Thyroid gland (tissue), 4 donors: ENCODE results near the gene KRTAP19-2. TPM values are rescaled to one million over a fixed set of nuclear protein-coding genes. Genes with fewer than 3 reads are reported as not detected.
A peak's percentile ranks its signal among the peaks of the same experiment; 100 is the strongest.
"Not testable (repeated sequence)": the region's sequence is repeated elsewhere in the genome, so short reads cannot be mapped to it uniquely, and the experiment has no call there.

Experiments
- DNase-seq, 2 donors: peaks; one replicate each; pipeline ENCODE4 v3.0.0-alpha.2; 2019
- H3K27ac ChIP-seq, 3 donors: fragments of 200-600 bp; sonication (generic); 1 replicate in 2 of 3; 2 replicates in 1 of 3; pipeline ENCODE4 v1.5.1; 2016 to 2019; ENCODE audit warnings: mild to moderate bottlenecking in 1 of 3, moderate library complexity in 1 of 3
- H3K27me3 ChIP-seq: fragments of 200-600 bp; sonication (generic); one replicate; pipeline ENCODE4 v1.5.1; 2019
- H3K36me3 ChIP-seq, 2 donors: fragments of 200-600 bp; sonication (generic); one replicate each; pipeline ENCODE4 v1.5.1; 2016 to 2019
- H3K4me1 ChIP-seq, 2 donors: fragments of 200-600 bp; sonication (generic); one replicate each; pipeline ENCODE4 v1.5.1; 2017 to 2019
- H3K4me3 ChIP-seq, 3 donors: fragments of 200-600 bp; sonication (generic); replicated peaks in 1 of 3; 1 replicate in 2 of 3; 2 replicates in 1 of 3; pipeline ENCODE4 v1.5.1; 2016; ENCODE audit warnings: mild to moderate bottlenecking in 1 of 3
- H3K9me3 ChIP-seq: fragments of 200-600 bp; sonication (generic); one replicate; pipeline ENCODE4 v1.5.1; 2017
- POLR2A ChIP-seq, 2 donors: fragments of 450-650 bp; IDR thresholded peaks; one replicate each; pipeline ENCODE4 v1.6.1; 2017; ENCODE audit warnings: antibody characterized with exemption in 2 of 2, mild to moderate bottlenecking in 2 of 2, moderate library complexity in 1 of 2
- WGBS, 2 donors: methylation state at CpG; one replicate each; pipeline ENCODE4 v1.1.5; 2017; 5-methylcytosine and 5-hydroxymethylcytosine counted together
- intact Hi-C: fragments of 100-400 bp; cut with DNase I; formaldehyde crosslinking; loops from one replicate; pipeline ENCODE4 v1.15.1; 2023
- total RNA-seq, 4 donors: library from RNA; depleted of rRNA; stranded (reverse); fragments of >200 nt; gene quantifications; one replicate each; pipeline ENCODE4 v1.2.3, GENCODE V29; 2016
- TF ChIP-seq, protein P1 (sequence below), 6 experiments: fragments of 200-600 bp in 3 of 6; fragments of 450-650 bp in 3 of 6; sonication (generic) in 3 of 6; IDR thresholded peaks; one replicate each; pipeline ENCODE4 v1.5.1; 2016 to 2019; ENCODE audit warnings: antibody characterized with exemption in 6 of 6, mild to moderate bottlenecking in 2 of 6, inconsistent platforms in 1 of 6, moderate library complexity in 1 of 6

The KRTAP19-2 gene, protein sequence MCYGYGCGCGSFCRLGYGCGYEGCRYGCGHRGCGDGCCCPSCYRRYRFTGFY
- total RNA-seq: not detected

DNA sequence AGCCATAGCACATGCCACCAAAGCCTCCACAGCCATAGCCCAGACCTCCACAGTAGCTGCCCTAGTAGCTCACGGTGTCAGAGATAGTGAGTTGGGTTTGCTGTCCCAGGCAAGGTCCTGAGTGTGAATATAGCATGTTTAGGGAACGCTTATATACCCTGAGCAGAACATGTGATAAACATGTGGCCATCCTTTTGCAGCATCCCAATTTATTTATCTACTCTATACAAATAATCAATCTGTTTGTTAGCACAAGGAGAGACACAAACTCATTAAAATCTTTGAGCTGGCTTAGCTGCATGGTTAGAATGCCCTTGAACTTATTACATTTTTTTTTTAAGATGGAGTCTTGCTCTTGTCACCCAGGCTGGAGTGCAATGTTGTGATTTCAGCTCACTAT, at the start of gene KRTAP19-2:
Gene KRTAP19-2, minus strand, starts transcription at position 101 of the 400 bp plus-strand sequence. Its CDS starts 88 bp downstream, at position 13.
- Histone ChIP-seq H3K4me1 (no peaks in the 10 kb centered on the region), H3K36me3 (no peaks in the 10 kb centered on the region), H3K27ac (no peak within 1 kb of the TSS), H3K27me3 (no peaks in the 10 kb centered on the region), H3K9me3 (no peaks in the 10 kb centered on the region), H3K4me3 (no peak within 1 kb of the TSS)
- WGBS, 2 donors: 86 to 88% methylated on average over 2 of the region's 2 CpGs
- intact Hi-C loops: no loop called here
- no peak for TF ChIP-seq POLR2A (IDR thresholded peaks at IDR 0.05)
- TF ChIP-seq, protein P1, sequence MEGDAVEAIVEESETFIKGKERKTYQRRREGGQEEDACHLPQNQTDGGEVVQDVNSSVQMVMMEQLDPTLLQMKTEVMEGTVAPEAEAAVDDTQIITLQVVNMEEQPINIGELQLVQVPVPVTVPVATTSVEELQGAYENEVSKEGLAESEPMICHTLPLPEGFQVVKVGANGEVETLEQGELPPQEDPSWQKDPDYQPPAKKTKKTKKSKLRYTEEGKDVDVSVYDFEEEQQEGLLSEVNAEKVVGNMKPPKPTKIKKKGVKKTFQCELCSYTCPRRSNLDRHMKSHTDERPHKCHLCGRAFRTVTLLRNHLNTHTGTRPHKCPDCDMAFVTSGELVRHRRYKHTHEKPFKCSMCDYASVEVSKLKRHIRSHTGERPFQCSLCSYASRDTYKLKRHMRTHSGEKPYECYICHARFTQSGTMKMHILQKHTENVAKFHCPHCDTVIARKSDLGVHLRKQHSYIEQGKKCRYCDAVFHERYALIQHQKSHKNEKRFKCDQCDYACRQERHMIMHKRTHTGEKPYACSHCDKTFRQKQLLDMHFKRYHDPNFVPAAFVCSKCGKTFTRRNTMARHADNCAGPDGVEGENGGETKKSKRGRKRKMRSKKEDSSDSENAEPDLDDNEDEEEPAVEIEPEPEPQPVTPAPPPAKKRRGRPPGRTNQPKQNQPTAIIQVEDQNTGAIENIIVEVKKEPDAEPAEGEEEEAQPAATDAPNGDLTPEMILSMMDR (IDR thresholded peaks at IDR 0.05): no peak
- DNase-seq: no peak

DNA sequence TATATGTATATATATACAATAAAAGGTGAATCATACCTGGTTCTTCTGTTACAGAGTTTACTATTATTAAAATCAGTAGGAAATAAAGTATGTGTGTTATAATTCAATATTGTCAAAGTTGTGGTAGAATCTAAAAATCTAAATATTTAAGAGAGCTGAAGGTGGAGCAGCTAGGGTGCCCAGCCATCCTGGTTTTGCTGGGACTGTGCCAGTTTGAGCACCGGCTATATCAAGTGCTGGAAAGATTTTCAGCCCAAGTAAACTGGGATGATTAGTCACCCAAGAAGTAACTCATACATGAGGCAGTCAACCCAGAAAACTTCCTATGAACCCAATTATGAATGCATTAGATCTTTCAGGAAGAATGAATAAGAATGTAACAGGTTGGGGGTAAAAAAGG, 31.6 kb upstream of the KRTAP19-2 start:
- no peak for TF ChIP-seq POLR2A (IDR thresholded peaks at IDR 0.05)
- TF ChIP-seq, protein P1 (IDR thresholded peaks at IDR 0.05): no peak
- H3K9me3 ChIP-seq: no peaks in the 10 kb centered on the region
- peak overlapping the region; percentile 28 to 56 (median 48) for H3K27ac ChIP-seq
- WGBS, 2 donors: 28 to 34% methylated on average over 1 of the region's 1 CpG
- H3K27me3 ChIP-seq: no peaks in the 10 kb centered on the region
- H3K4me1 ChIP-seq: peaks cover 18 to 22% of the 10 kb centered on the region in 2 donors
- DNase-seq: peak; percentile 86 to 87
- no peaks in the 10 kb centered on the region for H3K36me3 ChIP-seq
- intact Hi-C loops: no loop called here
- no peak overlapping the region for H3K4me3 ChIP-seq

DNA sequence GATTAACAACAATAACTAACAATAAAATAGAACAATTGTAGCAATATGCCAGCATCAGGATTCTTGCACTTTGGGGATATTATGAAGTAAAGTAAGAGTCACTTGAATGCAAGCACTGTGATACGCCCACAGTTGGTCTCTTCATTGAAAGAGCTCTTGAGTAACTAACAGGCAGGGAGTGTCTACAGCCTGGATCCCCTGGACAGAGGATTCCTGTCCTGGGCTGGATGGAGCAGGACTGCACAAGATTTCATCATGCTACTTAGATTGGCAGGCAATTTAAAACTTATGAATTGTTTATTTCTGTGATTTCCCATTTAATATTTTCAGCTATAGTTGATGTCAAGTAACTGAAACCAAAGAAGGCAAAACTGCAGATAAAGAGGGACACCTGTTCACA, 28.4 kb upstream of the KRTAP19-2 start:
- peak; percentile 68 to 73 for DNase-seq
- Histone ChIP-seq H3K4me1 (peaks cover 18 to 22% of the 10 kb centered on the region in 2 donors), H3K9me3 (no peaks in the 10 kb centered on the region), H3K4me3 (no peak overlapping the region), H3K27ac (peak overlapping the region; percentile 35 to 63 (median 43)), H3K27me3 (no peaks in the 10 kb centered on the region), H3K36me3 (no peaks in the 10 kb centered on the region)
- WGBS, 2 donors: 33 to 40% methylated on average over 1 of the region's 1 CpG
- intact Hi-C loops: no loop called here
- TF ChIP-seq POLR2A (IDR thresholded peaks at IDR 0.05): no peak
- TF ChIP-seq, protein P1 (IDR thresholded peaks at IDR 0.05): no peak

DNA sequence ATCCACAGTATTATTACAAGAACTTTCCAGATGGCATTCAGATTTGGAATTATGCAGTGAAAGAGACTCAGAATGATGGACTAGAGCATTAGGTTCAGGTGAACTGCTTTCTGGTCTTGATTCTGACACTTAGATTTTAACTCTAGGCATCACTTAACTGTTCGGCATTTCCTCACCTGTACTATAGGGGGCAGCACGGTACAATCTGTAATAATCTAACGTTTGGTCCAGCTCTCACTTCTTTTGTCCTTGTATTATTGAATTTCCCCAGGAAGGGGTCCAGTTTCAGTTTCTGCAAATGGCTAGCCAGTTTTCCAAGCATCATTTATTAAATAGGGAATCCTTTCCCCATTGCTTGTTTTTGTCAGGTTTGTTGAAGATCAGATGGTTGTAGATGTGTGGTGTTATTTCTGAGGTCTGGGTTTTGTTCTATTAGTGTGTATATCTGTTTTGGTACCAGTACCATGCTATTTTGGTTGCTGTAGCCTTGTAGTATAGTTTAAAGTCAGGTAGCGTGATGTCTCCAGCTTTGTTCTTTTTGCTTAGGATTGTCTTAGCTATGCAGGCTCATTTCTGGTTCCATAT, 18.5 kb upstream of the KRTAP19-2 start:
- peak; percentile 18 to 20 for DNase-seq
- TF ChIP-seq, protein P1 (IDR thresholded peaks at IDR 0.05): peak in 5 of 6 experiments; percentile 18 to 59 (median 50)
- 28 to 35% methylated on average over 4 of the region's 4 CpGs for WGBS, 2 donors
- H3K27me3 ChIP-seq, H3K27ac ChIP-seq, H3K9me3 ChIP-seq, intact Hi-C loops, H3K4me3 ChIP-seq, H3K36me3 ChIP-seq, H3K4me1 ChIP-seq: not testable (repeated sequence)

DNA sequence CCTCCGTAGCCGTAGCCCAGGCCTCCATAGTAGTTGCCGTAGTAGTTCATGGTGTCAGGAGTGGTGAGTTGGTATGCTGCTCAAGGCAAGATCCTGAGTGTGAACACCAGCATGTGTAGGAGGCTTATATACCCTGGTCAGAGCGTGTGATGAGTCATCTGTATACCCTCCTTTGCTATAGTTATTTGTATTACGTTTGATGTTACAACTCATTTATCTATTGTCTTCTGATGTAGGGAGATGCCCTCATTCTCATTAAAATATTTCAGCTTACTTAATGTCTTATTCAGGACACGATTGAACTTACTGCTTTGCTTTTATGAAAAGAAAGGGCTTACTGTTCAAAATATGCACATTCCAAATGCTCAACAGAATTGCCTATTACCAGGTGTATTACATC, 14.8 kb upstream of the KRTAP19-2 start, which contains the start of gene KRTAP19-5:
Gene KRTAP19-5, minus strand, starts transcription at position 101 of the 400 bp plus-strand sequence. Its CDS starts 51 bp downstream, at position 50.
- no peaks in the 10 kb centered on the region for H3K9me3 ChIP-seq
- no peaks in the 10 kb centered on the region for H3K36me3 ChIP-seq
- WGBS, 2 donors: 92 to 94% methylated on average over 6 of the region's 6 CpGs
- no peaks in the 10 kb centered on the region for H3K27me3 ChIP-seq
- H3K27ac ChIP-seq: no peak within 1 kb of the TSS
- intact Hi-C loops: no loop called here
- no peak for TF ChIP-seq POLR2A (IDR thresholded peaks at IDR 0.05)
- TF ChIP-seq, protein P1 (IDR thresholded peaks at IDR 0.05): no peak
- DNase-seq: no peak
- H3K4me3 ChIP-seq: no peak within 1 kb of the TSS
- no peaks in the 10 kb centered on the region for H3K4me1 ChIP-seq
